Measurements from ENCODE around the gene ACKR3. TPM values are rescaled to one million over a fixed set of nuclear protein-coding genes. Genes with fewer than 3 reads are reported as not detected.

The ACKR3 gene
- total and polyA plus RNA-seq, 2 of the 4 experiments (the other 2 are of a cell fraction) = not detected

DNA sequence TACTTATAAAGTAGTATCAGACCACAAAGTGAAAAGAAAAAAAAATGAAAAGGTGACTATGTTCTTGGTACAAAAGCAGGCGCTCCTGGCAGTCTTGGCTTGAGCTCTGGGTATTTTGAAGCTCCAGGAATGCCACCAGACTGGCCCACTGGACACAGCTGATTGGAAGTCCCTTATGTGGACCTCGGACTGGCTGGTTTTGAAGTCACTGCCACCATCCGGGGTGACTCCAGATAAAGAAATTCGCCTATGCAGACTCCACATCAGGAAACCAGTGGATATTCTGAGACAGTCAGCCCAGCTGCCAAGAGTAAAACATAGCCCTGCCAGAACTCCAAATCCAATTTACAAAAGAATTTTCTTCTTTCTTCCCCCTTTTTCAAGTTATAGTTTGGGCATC is 28.0 kb downstream of the ACKR3 start:
- no peak overlapping the region for H4K5ac ChIP-seq (ENCODE audit: low read depth, low read length)
- H4K20me1 ChIP-seq (ENCODE audit: insufficient read depth, low read length) = no peaks in the 10 kb centered on the region
- no peak overlapping the region for H2BK20ac ChIP-seq (ENCODE audit: low read depth, low read length)
- DNase-seq (no peak), ATAC-seq (ENCODE audit: low read depth) (no peak)
- peaks cover 7% of the 10 kb centered on the region; the same call in 1 of the 2 replicates for H3K9me3 ChIP-seq (ENCODE audit: control insufficient read depth, insufficient read depth, low read length)
- H2BK120ac ChIP-seq (ENCODE audit: low read depth, low read length) = no peak overlapping the region
- ChIA-PET CTCF (interaction anchor here (0.7 kb wide), 1 partner anchor 10 kb away, joined by 3 read pairs; no protein-coding TSS in a partner anchor), POLR2A (ENCODE audit: unreplicated experiment) (no interaction called here)
- no peak overlapping the region for H3K18ac ChIP-seq (ENCODE audit: low read depth, low read length)
- no CpG with 5 or more reads among the region's 4 CpGs for WGBS, 2 experiments (ENCODE audit: extremely low coverage in 2 of 2, insufficient read length in 1 of 2)
- no peak for TF ChIP-seq MXI1 (IDR thresholded peaks at IDR 0.05; ENCODE audit: borderline replicate concordance, low read depth, low read length)
- TF ChIP-seq MAFK (IDR thresholded peaks at IDR 0.05; ENCODE audit: low read depth, low read length) = no peak
- no peak for TF ChIP-seq NFE2L2 (IDR thresholded peaks at IDR 0.05; ENCODE audit: low read depth, low read length)
- no peak for TF ChIP-seq RFX5 (IDR thresholded peaks at IDR 0.05; ENCODE audit: low read depth, low read length)
- TF ChIP-seq, protein P1, sequence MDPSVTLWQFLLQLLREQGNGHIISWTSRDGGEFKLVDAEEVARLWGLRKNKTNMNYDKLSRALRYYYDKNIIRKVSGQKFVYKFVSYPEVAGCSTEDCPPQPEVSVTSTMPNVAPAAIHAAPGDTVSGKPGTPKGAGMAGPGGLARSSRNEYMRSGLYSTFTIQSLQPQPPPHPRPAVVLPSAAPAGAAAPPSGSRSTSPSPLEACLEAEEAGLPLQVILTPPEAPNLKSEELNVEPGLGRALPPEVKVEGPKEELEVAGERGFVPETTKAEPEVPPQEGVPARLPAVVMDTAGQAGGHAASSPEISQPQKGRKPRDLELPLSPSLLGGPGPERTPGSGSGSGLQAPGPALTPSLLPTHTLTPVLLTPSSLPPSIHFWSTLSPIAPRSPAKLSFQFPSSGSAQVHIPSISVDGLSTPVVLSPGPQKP (IDR thresholded peaks at IDR 0.05; ENCODE audit: borderline replicate concordance, low read depth, low read length) = no peak
- no peak for TF ChIP-seq FOS (IDR thresholded peaks at IDR 0.05; ENCODE audit: low read depth, low read length)
- H4K91ac ChIP-seq (ENCODE audit: insufficient read depth, low read depth, low read length) = no peak overlapping the region
- no peak overlapping the region for H3K4ac ChIP-seq (ENCODE audit: low read depth, low read length)
- no peak overlapping the region for H2AK9ac ChIP-seq (replicated peaks; ENCODE audit: low read depth, low read length, poor library complexity)
- H3K56ac ChIP-seq (ENCODE audit: extremely low read depth, insufficient read depth, low read length) = no peak overlapping the region
- no peak overlapping the region for H3K23ac ChIP-seq (ENCODE audit: low read depth, low read length)
- no peak overlapping the region for H3K4me3 ChIP-seq (ENCODE audit: insufficient read depth, low read depth, low read length)
- intact Hi-C loops (cut with micrococcal nuclease) = no loop called here
- H3K4me2 ChIP-seq (ENCODE audit: low read depth, low read length) = no peak overlapping the region
- no peak overlapping the region for H2BK15ac ChIP-seq (ENCODE audit: low read depth, low read length)
- no peaks in the 10 kb centered on the region for H3K79me1 ChIP-seq (ENCODE audit: low read depth in 1 of 2, low read length in 2 of 2)
- no peak overlapping the region for H3K9ac ChIP-seq (ENCODE audit: low read depth, low read length)
- H2AFZ ChIP-seq (replicated peaks; ENCODE audit: low read length, poor library complexity) = no peak overlapping the region
- no peak overlapping the region for H4K8ac ChIP-seq (ENCODE audit: low read depth in 2 of 2, low read length in 2 of 2)
- H3K27me3 ChIP-seq (ENCODE audit: control insufficient read depth, insufficient read depth, low read length) = peaks cover 7% of the 10 kb centered on the region; the same call in 1 of the 2 replicates
- dilution Hi-C loops (cut with HindIII; ENCODE audit: low sequenced_read_pairs, unreplicated experiment) = no loop called here
- H2AK5ac ChIP-seq (ENCODE audit: low read depth, low read length) = no peak overlapping the region
- no peaks in the 10 kb centered on the region for H3K36me3 ChIP-seq (ENCODE audit: control insufficient read depth, insufficient read depth, low read length)
- no peaks in the 10 kb centered on the region for H3K9me1 ChIP-seq (ENCODE audit: insufficient read depth, low read length)
- H3K4me1 ChIP-seq (ENCODE audit: control insufficient read depth, insufficient read depth, low read length) = no peaks in the 10 kb centered on the region; the same call in 1 of the 2 replicates
- BruUV-seq (replicated peaks) = no TSS peak
- no peak overlapping the region for H3K14ac ChIP-seq (replicated peaks; ENCODE audit: low read depth, low read length)
- no peak overlapping the region for H3K27ac ChIP-seq (ENCODE audit: insufficient read depth, low read length)
- H2BK5ac ChIP-seq (ENCODE audit: low read depth, low read length, poor library complexity, severe bottlenecking) = no peak overlapping the region
- in situ Hi-C loops (cut with MboI; ENCODE audit: low sequenced_read_pairs) = no loop called here
